GM18873 (cell line): Measurements from ENCODE around the gene RTN4R.
"Not testable (repeated sequence)": the region's sequence is repeated elsewhere in the genome, so short reads cannot be mapped to it uniquely, and the experiment has no call there.

Experiments
- ATAC-seq: cut with Tn5 transposase; IDR thresholded peaks from one replicate; pipeline ENCODE4 v1.9.1; 2021; ENCODE audit warnings: mild to moderate bottlenecking, moderate library complexity, moderate number of reproducible peaks; ENCODE audit not compliant: unreplicated experiment, low FRiP score

The RTN4R gene

DNA sequence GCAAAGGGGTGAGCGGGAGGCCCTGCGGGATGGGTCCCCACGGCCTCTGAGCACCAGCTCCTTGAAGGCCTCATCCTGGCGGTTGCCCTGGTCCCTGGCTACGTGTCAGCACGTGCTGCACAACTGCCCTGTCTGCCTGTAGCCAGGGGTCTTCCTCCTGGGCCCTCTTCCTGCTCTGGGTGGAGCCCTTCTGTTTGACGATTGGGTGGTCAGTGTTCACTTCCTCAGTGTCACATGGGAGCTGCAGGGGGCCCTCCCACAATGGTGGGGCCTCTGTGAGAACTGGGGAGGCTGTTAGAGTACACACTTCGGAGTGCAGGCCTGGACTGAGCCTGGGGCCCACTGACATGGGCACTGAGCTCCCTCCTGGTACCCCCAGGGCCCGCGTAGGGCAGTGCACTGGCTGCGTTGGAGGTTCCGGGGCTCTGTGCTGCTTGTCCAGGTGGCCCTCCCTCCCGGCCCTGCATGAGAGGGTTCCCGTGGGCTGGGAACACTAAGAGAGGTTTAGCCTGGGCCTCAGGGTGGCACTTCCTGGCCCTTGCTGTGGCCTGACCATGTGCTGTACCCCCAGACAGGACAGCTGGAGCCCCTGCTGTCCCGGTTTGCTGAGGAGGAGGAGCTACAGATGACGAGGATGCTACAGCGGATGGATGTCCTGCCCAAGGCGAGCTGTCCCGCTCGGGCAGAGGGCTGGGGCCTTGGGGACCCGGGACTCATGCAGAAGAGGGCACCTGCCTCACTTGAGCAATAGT lies 38.0 kb upstream of the RTN4R start:
- ATAC-seq: no peak

DNA sequence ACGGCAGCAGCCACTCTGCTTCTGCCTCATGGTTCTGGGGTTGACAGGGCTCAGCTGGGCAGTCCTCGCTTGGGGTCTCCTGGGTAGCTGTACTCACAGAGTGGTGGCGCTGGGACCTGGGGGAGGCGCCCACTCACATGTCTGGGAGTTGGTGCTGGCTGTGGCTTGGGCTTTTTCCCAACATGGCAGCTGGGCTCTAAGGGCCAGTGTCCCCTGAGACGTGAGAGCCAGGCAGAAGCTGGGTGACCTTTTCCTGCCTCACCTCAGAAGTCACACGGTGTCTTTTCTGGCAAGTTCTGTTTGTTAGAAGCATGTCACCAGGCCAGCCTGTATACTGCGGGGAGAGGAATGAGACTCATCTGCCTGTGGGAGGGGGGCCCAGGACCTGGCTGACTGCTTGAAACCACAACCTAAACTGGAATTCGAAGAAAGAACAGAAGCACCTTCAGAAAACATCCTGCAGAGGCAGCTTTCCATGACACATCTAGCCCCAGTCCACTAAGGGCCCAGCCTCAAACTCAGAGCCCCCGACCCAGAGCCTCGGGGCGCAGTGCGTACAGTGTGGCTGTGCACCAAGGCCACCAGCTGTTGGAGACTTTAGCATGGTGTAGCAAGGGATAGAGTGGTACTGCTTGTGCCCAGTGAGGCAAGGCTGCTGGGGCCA lies 37.2 kb upstream of the RTN4R start:
- ATAC-seq: not testable (repeated sequence)

DNA sequence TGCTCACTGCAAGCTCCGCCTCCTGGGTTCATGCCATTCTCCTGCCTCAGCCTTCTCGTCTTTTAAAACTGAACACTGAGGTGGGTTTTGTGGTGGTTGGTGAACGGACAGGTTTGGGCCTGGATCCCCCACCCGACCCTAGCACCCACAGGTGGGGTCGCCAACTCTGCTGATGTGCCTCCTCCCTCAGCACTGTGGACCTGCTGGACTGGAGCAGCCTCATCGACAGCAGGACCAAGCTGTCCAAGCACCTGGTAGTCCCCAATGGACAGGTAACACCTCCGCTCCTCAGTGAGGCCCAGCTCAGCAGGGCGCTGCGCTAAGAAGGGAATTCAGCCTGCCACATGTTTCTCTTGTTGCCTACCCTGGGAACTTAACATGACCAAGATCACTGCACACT lies 36.5 kb upstream of the RTN4R start:
- ATAC-seq: no peak

GRCh38 chr22:20303229-20303534 lies 35.1 kb upstream of the RTN4R start:
- ATAC-seq: not testable (repeated sequence)

DNA sequence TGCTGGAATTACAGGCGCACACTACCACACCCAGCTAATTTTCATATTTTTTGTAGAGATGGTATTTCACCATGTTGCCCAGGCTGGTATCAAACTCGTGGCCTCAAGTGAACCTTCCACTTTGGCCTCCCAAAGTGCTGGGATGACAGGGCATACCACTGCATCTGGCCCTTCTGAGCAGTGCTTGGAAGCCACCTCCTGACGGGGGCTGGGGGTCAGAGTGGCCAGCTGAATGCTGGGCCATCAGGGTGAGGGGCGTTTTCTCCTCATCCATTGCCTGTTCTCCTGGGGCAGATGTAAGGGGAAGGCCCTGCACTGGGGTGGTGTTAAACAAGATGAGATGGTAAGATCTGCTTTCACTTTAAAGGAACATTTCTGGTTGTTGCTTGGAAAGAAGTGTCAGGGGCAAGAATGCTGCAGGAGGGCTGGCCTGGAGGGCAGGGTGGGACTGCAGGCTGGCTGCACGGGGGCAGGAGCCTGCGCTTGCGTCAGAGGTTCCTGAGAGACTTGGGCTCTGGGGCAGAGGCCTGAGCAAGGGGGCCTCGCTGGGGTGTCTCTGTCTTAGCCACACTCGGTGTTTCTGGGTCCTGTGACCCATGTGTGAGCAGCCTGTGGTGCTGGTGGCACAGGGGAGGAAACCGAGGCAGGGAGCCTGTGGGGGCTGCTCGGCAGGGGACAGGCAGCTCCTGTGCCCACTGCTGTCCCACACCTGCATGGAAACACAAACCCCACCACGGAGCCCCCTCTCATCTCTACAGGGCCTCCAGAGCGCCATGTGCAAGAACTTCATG lies 34.5 kb upstream of the RTN4R start:
- ATAC-seq: no peak

DNA sequence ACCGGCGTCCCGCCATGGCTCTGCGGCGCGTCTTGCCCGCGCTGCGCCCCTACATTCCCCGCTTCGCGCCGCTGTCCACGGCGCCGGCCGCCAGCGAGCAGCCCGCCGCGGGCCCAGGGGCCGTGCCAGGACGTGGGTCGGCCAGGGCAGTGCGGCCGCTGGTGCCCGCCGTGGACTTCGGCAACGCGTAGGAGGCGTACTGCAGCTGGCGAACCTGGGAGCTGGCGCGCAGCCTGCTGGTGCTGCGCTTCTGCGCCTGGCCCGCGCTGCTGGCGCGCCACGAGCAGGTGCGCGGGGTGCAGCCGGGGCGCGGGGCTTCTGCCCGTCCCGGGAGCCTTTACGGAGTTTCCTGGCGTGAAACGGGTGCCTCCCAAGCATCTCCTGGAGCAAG lies 31.6 kb upstream of the RTN4R start:
- no peak for ATAC-seq

DNA sequence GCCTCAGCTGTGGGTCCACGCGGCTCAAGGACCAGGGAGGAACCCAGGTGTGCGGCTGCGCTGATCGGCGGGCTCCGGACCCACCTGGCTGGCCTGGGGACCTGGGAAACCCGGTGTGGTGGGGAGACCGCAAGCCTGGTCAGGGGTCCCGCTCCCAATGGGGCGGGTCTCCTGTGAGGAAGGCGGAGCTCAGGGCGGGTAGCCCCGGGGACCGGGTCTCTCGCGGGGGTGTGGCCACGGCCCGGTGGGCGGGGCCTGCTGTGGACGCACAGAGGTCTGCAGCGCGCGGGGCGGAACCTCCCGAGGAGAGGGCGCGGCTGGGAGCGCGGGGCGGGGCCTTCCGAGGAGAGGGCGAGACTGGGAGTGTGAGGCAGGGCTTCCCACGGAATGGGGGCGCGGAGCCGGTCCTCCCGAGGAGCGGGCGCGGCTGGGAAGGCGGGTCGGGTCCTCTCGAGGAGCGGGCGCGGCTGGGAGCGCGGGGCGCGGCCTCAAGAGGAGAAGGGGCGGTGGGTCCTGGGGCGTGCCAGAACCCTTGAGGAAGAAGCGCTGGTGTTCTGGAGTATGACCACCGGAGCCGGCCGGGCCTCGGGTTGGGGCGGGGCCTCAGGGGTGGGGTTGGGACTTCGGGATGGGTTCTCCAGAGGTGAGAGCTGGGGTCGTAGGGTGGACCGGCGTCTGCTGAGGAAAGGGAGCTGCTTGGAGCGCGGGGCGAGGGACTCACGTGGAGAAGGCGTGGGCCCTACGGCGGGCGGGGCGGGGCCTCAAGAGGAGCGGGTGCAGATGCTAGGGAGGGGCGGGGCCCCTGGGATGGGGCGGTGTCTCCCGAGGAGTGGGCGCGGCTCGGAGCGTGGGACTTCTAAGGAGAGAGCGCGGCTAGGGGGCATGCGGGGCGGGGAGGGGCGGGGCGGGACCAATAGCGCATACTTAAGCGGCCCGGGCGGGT lies 31.0 kb upstream of the RTN4R start:
- ATAC-seq: no peak

GRCh38 chr22:20298110-20298802 lies 30.1 kb upstream of the RTN4R start:
- ATAC-seq: no peak

DNA sequence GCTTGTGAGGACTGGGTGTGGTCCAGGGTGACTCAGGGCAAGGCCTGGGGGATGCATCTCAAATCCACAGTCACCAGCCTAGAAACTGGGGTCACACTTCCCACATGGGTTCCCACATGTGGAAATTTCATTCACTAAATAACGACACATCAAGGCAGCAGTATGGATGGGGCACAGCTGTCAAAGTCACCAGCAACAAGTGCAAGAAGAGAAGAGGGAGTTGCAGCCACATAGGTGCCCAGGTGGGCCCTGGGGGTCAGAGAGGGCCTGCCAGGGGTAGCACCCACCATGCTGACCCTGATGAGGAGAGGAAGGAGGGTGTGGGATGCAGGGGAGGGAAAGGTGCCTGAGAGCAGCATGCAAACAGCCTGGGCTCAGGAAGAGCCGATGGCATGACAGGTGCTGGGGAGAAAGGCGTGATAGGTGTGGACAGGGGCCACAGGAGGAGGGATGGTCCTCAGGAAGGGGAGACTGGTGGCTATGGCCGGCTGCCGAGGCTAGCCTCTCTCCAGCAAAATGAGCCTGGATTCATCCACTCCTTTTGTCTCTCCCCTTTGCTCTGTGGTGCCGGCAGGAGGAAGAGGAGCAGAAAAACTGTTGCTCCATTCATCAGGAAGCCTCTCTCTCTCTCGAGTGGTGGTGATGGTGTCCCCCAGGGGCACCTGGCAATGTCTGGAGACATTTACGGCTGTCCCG lies 29.4 kb upstream of the RTN4R start:
- no peak for ATAC-seq

DNA sequence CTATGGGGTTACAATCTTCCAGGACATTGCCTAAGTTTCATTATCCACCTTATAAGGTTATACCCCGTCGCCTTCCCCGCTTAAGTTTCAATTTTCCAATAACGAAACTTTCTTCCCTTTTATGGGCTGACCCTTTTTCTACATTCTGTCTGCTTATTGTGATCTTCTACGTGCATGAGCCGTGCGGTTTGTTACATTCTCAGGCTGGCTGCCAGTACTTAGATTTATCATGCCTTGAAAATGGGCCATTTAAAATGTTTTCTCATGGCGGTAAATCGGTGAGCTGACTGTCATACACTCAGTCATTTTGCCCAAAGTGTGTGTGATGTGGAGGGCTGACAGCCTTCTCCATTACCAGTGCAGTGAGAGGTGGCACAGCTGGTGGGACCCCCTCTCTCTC lies 28.5 kb upstream of the RTN4R start:
- no peak for ATAC-seq

- no peak for ATAC-seq
Observed at GRCh38 chr22:20295262-20296064, 27.3 kb upstream of the RTN4R start.

GRCh38 chr22:20292673-20293232 lies 24.6 kb upstream of the RTN4R start:
- no peak for ATAC-seq

GRCh38 chr22:20292108-20292507 lies 24.0 kb upstream of the RTN4R start:
- no peak for ATAC-seq

- ATAC-seq: no peak
Observed at GRCh38 chr22:20291604-20292063, 23.5 kb upstream of the RTN4R start.

GRCh38 chr22:20291249-20291586 lies 23.1 kb upstream of the RTN4R start:
- no peak for ATAC-seq

GRCh38 chr22:20290578-20291248 lies 22.6 kb upstream of the RTN4R start:
- ATAC-seq: no peak

DNA sequence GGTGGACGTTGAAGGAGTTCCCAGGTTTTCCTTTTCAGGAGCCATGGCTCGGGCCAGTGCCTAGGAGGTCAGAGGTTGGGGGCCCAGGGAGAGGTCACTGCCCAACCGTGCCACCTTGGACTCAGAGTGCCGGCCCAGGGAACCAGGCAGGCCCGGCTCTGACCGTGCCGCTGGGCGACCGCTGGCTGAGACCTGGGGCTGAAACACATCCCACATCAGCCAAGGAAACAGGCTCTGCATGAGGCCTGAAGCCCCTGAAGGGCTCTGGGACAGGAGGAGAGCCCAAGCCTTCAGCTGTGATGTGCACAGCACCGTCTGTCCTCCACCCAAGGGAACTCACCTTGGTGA lies 21.9 kb upstream of the RTN4R start:
- no peak for ATAC-seq
